ENCODE data around the gene CCDC182.

- TF ChIP-seq CHD2 (IDR thresholded peaks at IDR 0.05; ENCODE audit: low read length, partially characterized antibody) (no peak), POLR2AphosphoS5 (IDR thresholded peaks at IDR 0.05; ENCODE audit: low read depth, low read length) (no peak), REST (IDR thresholded peaks at IDR 0.05; ENCODE audit: low read depth, low read length) (no peak), CTCF (IDR thresholded peaks at IDR 0.05) (no peak), EZH2phosphoT487 (IDR thresholded peaks at IDR 0.05; ENCODE audit: borderline replicate concordance, low read depth) (no peak), RAD21 (IDR thresholded peaks at IDR 0.05; ENCODE audit: low read length) (no peak), NFIC (IDR thresholded peaks at IDR 0.05; ENCODE audit: borderline replicate concordance) (no peak), EP300 (IDR thresholded peaks at IDR 0.05; ENCODE audit: borderline replicate concordance in 1 of 2, low read depth in 1 of 2, low read length in 1 of 2) (no peak), TEAD4 (IDR thresholded peaks at IDR 0.05; ENCODE audit: borderline replicate concordance, insufficient read depth) (no peak), RCOR1 (IDR thresholded peaks at IDR 0.05; ENCODE audit: low read length) (no peak)
Measured at GRCh38 chr17:57697891-57698711, 47.0 kb downstream of the CCDC182 start.

Data from SK-N-SH (cell line).